Measurements from ENCODE around the gene USP48.
"Not testable (repeated sequence)": the region's sequence is repeated elsewhere in the genome, so short reads cannot be mapped to it uniquely, and the experiment has no call there.

Gene USP48

GRCh38 chr1:21633992-21634805, 148.8 kb downstream of the USP48 start:
- TF ChIP-seq, protein P1, sequence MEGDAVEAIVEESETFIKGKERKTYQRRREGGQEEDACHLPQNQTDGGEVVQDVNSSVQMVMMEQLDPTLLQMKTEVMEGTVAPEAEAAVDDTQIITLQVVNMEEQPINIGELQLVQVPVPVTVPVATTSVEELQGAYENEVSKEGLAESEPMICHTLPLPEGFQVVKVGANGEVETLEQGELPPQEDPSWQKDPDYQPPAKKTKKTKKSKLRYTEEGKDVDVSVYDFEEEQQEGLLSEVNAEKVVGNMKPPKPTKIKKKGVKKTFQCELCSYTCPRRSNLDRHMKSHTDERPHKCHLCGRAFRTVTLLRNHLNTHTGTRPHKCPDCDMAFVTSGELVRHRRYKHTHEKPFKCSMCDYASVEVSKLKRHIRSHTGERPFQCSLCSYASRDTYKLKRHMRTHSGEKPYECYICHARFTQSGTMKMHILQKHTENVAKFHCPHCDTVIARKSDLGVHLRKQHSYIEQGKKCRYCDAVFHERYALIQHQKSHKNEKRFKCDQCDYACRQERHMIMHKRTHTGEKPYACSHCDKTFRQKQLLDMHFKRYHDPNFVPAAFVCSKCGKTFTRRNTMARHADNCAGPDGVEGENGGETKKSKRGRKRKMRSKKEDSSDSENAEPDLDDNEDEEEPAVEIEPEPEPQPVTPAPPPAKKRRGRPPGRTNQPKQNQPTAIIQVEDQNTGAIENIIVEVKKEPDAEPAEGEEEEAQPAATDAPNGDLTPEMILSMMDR (IDR thresholded peaks at IDR 0.05; ENCODE audit: low read depth, low read length), result no peak
- H3K4me3 ChIP-seq (replicated peaks in 1 of 2; ENCODE audit: low read depth in 2 of 2, low read length in 2 of 2), result no peak overlapping the region
- no peak for DNase-seq (ENCODE audit: low read depth in 2 of 2)

DNA sequence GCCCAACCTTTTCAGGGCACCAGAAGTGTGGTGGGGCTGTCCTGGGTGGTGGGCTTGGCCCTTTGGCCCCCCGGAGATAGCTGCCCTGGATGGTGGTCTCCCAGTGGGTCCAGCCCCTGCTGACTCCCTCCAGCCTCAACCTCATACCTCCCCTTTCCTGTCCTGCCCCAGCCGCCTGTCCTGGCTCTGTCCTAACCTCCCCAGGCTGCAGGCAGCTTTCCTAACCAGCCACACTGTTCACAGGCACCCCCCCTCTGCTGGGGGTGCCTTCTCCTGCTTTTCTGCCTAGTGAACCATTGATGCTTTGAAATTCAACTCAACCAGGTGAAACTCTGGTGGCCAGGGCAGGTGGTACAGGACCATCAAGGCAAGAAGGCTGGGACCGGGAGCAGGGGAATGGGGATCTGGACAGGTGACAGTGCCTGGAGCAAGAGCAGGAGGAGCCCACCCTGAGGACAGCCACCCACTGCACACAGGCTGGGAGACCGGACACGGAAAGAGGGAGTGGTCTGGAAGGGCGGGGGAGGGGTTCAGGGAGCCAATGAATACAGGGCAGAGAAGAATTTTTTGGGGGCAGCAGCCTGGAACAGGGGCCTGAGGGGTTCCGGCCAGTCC, 149.7 kb downstream of the USP48 start:
- DNase-seq (ENCODE audit: low read depth in 2 of 2), result no peak
- no peak overlapping the region for H3K4me3 ChIP-seq (replicated peaks in 1 of 2; ENCODE audit: low read depth in 2 of 2, low read length in 2 of 2)
- TF ChIP-seq, protein P1 (IDR thresholded peaks at IDR 0.05; ENCODE audit: low read depth, low read length), result no peak

- no peak for DNase-seq (ENCODE audit: low read depth in 2 of 2)
- TF ChIP-seq, protein P1 (IDR thresholded peaks at IDR 0.05; ENCODE audit: low read depth, low read length), result no peak
Observed at GRCh38 chr1:21631944-21632887, 150.7 kb downstream of the USP48 start.

GRCh38 chr1:21631590-21631943, 151.4 kb downstream of the USP48 start:
- not testable (repeated sequence) for H3K4me3 ChIP-seq (replicated peaks in 1 of 2; ENCODE audit: low read depth in 2 of 2, low read length in 2 of 2); DNase-seq (ENCODE audit: low read depth in 2 of 2)

More at GRCh38 chr1:21631944-21632887, 150.7 kb downstream of the USP48 start:
- no peak overlapping the region for H3K4me3 ChIP-seq (replicated peaks in 1 of 2; ENCODE audit: low read depth in 2 of 2, low read length in 2 of 2)

DNA sequence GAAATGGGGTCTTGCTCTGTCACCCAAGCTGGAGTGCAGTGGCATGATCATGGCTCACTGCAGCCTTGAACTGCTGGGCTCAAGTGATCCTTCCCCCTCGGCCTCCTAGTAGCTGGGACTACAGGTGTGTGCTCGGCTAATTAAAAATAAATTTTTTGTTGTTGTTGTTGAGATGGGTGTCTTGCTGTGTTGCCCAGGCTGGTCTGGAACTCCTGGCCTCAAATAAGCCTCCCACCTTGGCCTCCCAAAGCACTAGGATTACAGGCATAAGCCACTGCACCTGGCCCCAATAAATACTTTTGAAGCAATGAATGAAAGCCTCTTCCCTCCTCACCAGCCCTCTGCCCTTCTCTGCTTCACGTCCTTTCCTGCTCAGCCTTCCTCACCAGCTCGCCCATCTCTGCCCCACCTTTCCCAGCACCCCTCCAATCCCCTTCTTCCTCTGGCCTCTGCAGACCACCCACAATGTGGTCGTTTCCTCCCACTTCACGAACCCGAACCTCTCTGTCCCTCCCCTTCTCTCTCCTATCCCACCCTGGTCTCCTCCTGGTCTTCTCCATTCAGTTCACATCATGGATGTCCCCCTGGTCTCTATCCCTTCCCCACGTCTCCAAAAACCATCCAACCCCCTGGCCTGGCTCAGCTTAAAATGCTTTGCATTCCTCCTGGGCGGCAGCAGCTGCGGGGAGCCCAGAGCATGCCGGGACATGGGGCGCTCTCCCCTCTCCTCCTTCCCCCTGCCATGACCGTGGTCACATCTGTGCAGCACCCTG, 152.2 kb downstream of the USP48 start:
- no peak for DNase-seq (ENCODE audit: low read depth in 2 of 2)
- TF ChIP-seq, protein P1 (IDR thresholded peaks at IDR 0.05; ENCODE audit: low read depth, low read length), result no peak
- H3K4me3 ChIP-seq (replicated peaks in 1 of 2; ENCODE audit: low read depth in 2 of 2, low read length in 2 of 2), result no peak overlapping the region

- H3K4me3 ChIP-seq (replicated peaks in 1 of 2; ENCODE audit: low read depth in 2 of 2, low read length in 2 of 2), result no peak overlapping the region
- TF ChIP-seq, protein P1 (IDR thresholded peaks at IDR 0.05; ENCODE audit: low read depth, low read length), result no peak
- DNase-seq (ENCODE audit: low read depth in 2 of 2), result no peak
Observed at GRCh38 chr1:21629971-21630370, 153.0 kb downstream of the USP48 start.

Data from cardiac fibroblast (primary cell).